MV-4-11 (cell line): ENCODE data around the gene WTIP.
"Not testable (repeated sequence)": the region's sequence is repeated elsewhere in the genome, so short reads cannot be mapped to it uniquely, and the experiment has no call there.

Source experiments
- DNase-seq: peaks from one replicate; lab custom pipeline; 2025; lab: John Stamatoyannopoulos, UW

Gene WTIP

GRCh38 chr19:34480971-34481841 is at the start of gene WTIP:
WTIP (plus strand) TSS chr19:34481758; CDS start chr19:34481975, 217 bp downstream.
- no peak for DNase-seq

DNA sequence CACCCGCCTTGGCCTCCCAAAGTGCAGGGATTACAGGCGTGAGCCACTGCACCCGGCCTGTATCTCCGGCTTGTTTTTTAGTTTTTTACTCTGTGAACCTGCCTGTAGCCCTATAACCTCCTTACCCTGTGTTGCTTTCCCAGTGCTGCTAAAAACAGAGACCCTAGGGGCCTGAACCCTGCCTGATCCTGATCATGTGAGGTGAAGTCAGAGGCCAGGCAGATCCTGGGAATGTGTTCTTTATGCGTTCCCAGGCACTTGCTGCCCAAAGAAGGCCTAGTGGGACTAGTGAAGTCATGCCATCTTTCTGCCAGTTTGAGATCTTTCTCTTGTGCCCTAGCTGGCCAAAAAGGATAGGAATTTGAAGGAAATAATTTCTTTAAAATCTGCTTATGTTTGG is 48.8 kb upstream of the WTIP start:
- no peak for DNase-seq

DNA sequence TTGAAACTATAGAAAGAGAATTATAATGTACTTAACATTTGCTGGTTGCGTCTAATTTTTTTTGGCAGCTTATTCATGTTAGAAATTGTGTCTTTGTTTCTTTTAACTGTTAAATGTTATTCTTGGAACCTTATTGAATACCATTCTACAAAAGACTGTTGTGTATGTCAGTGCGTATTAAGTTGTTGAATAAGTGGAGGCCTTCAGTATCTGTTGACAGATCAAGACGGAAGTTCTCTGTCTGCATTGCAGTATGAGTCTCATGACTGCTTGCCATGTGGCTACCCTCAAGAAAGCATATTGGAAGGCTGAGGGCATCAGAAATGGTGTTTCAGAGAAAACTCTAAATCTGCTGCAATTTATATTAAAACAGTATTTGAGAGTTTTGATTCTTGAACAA is 44.8 kb upstream of the WTIP start:
- DNase-seq = no peak

- DNase-seq = no peak
These were observed 33.4 kb upstream of the WTIP start for GRCh38 chr19:34448191-34448590.

GRCh38 chr19:34452723-34453122 is 28.8 kb upstream of the WTIP start:
- no peak for DNase-seq

DNA sequence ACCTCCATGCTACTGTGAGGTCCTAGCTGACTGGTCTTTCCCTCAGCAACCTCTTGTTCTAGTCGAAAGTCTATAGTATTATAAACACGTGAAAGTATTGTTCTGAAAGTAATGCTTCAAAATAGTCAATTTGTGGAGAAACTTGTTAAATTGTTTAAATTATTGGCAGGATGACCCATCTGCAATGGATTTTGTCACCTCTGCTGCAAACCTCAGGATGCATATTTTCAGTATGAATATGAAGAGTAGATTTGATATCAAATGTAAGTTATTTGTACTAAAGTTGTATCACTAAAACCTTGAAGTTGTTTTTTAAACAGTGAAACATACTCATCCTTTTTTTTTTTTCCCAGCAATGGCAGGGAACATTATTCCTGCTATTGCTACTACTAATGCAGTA is 27.5 kb upstream of the WTIP start:
- DNase-seq = no peak

DNA sequence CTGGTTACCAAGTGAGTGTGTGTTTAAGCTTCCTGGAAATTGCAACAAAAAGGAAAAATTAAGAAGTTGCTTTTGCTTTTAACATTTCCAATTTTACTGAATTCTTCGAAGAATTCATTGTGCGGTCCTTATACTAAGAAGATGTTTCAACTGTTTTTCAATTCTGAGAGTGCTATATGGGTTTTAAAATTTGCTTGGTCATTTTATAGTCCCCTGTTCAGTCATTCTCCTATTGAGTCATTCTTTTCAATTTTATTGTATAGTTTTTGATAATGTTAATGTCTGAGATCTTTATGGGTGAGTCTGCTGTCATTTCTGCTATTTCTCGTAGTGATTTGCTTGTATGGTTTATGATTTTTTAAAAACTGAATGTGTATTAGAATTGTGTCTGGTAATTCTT is 26.9 kb upstream of the WTIP start:
- no peak for DNase-seq

- not testable (repeated sequence) for DNase-seq
These were observed 25.6 kb upstream of the WTIP start for GRCh38 chr19:34455783-34456480.

DNA sequence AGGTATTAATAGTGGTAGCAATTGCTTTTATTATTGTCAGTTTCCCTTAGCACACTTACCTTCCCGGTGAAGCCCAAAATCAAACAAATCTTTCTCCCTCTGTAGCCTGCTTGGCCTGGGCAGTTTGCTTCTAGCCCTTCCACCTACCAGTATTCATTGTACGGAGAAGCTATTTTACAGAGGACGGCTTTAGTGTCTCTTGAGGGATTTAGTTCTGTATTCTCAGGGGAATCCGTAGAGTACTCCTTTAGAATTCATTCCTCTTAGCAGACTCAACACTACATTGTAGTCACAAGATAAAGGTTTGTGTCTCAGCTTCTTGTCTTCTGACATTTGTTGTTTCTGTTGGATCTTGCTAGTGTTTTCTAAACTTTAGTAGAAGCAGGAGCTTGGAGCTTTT is 24.1 kb upstream of the WTIP start:
- DNase-seq = no peak

GRCh38 chr19:34458677-34459076 is 22.9 kb upstream of the WTIP start:
- no peak for DNase-seq

DNA sequence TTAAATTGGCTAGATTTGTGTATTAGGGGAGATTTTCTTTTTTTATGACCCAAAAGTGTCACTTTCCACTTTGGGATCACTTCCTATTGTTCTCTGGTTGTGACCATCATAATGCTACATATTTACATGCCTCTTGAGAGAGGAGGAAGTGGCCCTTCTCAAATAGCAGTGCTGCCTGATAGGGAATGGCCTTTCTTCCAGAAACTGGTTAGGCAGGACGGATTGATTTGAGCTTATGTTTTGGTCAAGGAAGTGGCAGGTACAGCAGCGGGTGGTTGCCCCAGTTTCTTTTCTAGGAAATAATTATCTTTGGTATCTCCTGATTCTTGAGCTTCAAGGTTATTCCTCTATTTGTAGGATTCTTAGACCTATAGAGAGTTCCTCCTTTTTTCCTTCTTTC is 21.9 kb upstream of the WTIP start:
- peak; percentile 63 for DNase-seq

- DNase-seq = no peak
These were observed 20.0 kb upstream of the WTIP start for GRCh38 chr19:34461375-34462100.

DNA sequence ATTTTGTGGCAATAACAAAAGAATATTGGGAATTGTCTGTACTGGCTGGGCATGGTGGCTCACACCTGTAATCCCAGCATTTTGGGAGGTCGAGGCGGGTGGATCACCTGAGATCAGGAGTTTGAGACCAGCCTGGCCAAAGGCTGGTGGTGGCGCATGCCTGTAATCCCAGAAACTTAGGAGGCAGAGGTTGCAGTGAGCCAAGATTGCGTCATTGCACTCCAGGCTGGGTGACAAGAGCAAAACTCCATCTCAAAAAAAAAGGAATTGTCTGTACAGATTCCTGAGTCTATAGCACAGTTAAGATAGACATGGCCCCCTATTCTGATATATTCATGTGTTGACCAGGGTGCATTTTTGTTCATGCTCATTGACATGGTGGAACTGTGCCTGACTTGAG is 16.8 kb upstream of the WTIP start:
- DNase-seq = not testable (repeated sequence)

DNA sequence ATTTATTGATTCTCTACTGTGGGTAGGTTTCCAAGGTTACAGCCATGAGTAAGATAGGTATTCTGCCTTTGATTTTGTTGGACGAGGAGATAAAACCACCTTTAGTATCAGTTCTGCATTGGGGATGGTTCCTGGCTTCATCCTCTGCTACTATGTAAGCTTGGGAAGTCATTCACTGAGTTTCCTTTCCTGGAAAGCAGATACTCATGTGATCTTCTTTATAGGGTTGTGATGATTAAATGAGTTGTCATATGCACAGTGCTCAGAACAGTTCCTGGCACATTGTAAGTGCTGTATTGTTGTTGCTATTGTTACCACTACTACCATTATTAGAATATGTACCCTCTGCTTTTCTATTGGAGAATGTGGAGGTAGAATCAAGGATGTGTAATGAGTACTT is 13.1 kb upstream of the WTIP start:
- DNase-seq = peak; percentile 18

DNA sequence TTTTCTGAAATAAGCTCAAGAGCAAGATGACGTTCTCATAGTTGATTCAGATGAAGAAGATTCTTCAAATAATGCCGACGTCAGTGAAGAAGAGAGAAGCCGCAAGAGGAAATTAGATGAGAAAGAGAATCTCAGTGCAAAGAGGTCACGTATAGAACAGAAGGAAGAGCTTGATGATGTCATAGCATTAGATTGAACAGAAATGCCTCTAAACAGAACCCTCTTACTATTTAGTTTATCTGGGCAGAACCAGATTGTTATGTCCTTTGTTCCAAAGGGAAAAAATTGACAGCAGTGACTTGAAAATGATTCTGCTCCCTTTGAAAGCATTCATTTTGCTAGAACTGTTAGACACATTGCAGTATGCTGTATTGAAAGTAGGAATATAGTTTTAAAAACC is 12.5 kb upstream of the WTIP start:
- not testable (repeated sequence) for DNase-seq

GRCh38 chr19:34471906-34472700 is 9.5 kb upstream of the WTIP start:
- DNase-seq = no peak

DNA sequence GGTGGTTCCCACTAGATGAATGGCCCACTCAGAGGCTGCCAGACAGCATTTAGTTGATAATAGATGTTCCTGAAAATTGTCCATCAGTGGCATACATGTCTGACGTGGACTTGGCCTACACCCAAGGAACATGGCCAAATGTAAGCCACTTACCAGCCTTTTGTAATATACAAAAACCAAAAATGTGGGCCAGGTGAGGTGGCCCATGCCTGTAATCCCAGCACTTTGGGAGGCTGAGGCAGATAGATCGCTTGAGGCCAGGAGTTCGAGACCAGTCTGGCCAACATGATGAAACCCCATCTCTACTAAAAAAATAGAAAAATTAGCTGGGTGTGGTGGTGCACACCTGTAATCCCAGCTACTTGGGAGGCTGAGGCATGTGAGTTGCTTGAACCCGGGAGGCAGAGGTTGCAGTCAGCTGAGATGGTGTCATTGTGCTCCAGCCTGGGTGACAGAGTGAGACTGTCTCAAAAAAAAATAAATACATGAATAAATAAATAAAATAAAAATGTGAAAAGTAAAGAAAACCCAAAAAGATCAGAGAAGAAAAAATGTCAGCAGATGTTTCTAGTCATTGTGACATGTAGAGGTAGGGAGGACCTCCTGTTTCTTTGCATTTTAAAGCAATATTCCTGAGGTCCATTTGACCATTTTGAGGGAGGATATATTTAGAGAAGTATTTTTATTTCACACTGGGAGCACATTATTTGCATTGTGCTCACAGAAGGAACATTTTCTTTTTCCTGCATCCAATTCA is 7.1 kb upstream of the WTIP start:
- no peak for DNase-seq

DNA sequence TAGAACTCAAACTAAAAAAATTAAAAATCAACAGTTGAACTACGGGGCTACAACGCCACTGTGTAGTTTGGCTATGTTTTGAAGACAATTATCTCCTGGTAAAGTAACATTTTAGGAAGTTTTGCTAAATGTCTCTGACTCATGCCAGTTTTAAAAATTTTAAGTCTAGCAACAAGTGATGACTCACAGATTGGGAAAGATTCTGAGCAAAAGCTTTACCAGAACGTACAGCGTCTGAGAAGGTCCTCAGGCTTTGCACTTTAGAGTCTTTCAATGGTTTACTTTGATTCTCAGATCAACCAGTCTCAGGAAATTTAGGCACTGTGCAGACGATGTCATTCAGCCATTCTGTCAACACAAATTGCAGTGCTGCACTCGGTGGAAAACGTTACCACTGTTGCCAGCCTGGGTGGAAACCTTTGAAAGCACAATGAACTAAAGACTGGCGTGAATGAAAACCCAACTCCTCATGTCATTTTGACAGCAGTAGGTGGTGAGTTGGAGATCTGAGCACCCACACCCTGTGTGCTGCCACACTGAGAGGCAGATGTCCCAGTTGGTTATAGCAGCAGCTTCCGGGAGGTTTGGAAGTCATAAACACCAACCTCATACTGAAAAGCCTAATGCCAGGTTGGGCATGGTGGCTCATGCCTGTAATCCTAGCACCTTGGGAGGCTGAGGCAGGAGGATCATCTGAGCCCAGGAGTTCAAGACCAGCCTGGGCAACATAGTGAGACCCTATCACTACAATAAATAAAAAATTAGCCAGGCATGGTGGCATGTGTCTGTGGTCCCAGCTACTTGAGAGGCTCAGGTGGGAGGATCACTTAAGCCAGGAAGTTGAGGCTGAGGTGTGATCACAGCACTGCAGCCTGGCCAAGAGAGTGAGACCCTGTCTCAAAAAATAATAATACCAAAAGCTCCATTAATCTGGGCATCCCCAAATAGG is 6.3 kb upstream of the WTIP start:
- DNase-seq = peak; percentile 93

GRCh38 chr19:34475975-34476594 is 5.5 kb upstream of the WTIP start:
- no peak for DNase-seq

- DNase-seq = not testable (repeated sequence)
These were observed 3.1 kb upstream of the WTIP start for GRCh38 chr19:34478496-34478895.
